ENCODE results near the gene CDC73. TPM values are rescaled to one million over a fixed set of nuclear protein-coding genes. Genes with fewer than 3 reads are reported as not detected.

The CDC73 gene
- total and polyA plus RNA-seq, 10 of the 15 experiments (the other 5 are each of a cell fraction or from before 2014, with no cell fraction given), result 10.6 to 43.4 (median 21.7) TPM

DNA sequence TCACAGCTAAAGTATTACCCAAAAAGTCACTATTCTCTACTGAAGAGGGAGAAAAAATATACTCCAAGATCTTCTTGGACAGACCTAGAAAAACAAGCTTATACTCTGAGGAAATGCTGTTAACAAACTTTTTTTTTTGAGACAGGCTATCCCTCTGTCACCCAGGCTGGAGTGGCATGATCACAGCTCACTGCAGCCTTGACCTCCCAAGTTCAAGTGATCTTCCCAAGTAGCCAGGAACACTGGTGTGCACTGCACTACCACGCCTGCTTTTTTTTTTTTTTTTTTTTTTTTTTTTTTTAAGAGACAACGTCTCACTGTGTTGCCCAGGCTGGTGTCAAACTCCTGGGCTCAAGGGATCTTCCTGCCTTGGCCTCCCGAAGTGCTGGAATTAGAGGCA, 33.9 kb upstream of the CDC73 start:
- WGBS (ENCODE audit: insufficient coverage, insufficient replicate concordance, low lambda C conversion rate, missing lambda C conversion rate), result 78% methylated on average over 2 of the region's 3 CpGs
- Histone ChIP-seq H3K4me3 (no peak overlapping the region), H2AFZ (ENCODE audit: control insufficient read depth, low read depth, low read length) (no peak overlapping the region), H3K9me3 (replicated peaks; ENCODE audit: control insufficient read depth, insufficient read depth, low read length) (no peaks in the 10 kb centered on the region), H3K27me3 (replicated peaks in 1 of 2; ENCODE audit: control insufficient read depth in 2 of 2, insufficient read depth in 2 of 2, low read length in 1 of 2) (no peaks in the 10 kb centered on the region), H3K4me2 (ENCODE audit: control insufficient read depth, insufficient read depth) (no peak overlapping the region), H3K27ac (ENCODE audit: control insufficient read depth, insufficient read depth) (no peak overlapping the region), H3K4me1 (ENCODE audit: control insufficient read depth, insufficient read depth, low read length) (peaks cover 7% of the 10 kb centered on the region; the same call in 1 of the 2 replicates), H4K20me1 (ENCODE audit: control insufficient read depth, insufficient read depth) (no peaks in the 10 kb centered on the region), H3K9ac (ENCODE audit: control insufficient read depth, insufficient read depth, low read length) (no peak overlapping the region), H3K79me2 (ENCODE audit: control insufficient read depth, insufficient read depth, low read length) (no peaks in the 10 kb centered on the region), H3K36me3 (ENCODE audit: control insufficient read depth in 2 of 2, insufficient read depth in 2 of 2, low read length in 1 of 2) (peaks cover 0 to 7% of the 10 kb centered on the region in 2 experiments; a peak in 3 of 4 replicates)
- no TSS peak for BruUV-seq (replicated peaks)
- DNase-seq (ENCODE audit: low read depth, low spot score) (no peak), FAIRE-seq (no peak), ATAC-seq (no peak)
- POLR2A ChIA-PET, result no interaction called here
- intact Hi-C loops (cut with micrococcal nuclease; ENCODE audit: unreplicated experiment), result no loop called here
- TF ChIP-seq RB1 (IDR thresholded peaks at IDR 0.05; ENCODE audit: borderline replicate concordance), result no peak
- TF ChIP-seq, protein P1, sequence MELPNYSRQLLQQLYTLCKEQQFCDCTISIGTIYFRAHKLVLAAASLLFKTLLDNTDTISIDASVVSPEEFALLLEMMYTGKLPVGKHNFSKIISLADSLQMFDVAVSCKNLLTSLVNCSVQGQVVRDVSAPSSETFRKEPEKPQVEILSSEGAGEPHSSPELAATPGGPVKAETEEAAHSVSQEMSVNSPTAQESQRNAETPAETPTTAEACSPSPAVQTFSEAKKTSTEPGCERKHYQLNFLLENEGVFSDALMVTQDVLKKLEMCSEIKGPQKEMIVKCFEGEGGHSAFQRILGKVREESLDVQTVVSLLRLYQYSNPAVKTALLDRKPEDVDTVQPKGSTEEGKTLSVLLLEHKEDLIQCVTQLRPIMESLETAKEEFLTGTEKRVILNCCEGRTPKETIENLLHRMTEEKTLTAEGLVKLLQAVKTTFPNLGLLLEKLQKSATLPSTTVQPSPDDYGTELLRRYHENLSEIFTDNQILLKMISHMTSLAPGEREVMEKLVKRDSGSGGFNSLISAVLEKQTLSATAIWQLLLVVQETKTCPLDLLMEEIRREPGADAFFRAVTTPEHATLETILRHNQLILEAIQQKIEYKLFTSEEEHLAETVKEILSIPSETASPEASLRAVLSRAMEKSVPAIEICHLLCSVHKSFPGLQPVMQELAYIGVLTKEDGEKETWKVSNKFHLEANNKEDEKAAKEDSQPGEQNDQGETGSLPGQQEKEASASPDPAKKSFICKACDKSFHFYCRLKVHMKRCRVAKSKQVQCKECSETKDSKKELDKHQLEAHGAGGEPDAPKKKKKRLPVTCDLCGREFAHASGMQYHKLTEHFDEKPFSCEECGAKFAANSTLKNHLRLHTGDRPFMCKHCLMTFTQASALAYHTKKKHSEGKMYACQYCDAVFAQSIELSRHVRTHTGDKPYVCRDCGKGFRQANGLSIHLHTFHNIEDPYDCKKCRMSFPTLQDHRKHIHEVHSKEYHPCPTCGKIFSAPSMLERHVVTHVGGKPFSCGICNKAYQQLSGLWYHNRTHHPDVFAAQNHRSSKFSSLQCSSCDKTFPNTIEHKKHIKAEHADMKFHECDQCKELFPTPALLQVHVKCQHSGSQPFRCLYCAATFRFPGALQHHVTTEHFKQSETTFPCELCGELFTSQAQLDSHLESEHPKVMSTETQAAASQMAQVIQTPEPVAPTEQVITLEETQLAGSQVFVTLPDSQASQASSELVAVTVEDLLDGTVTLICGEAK (IDR thresholded peaks at IDR 0.05; ENCODE audit: borderline replicate concordance), result no peak
- no peak for TF ChIP-seq TCF12 (IDR thresholded peaks at IDR 0.05; ENCODE audit: low read depth, low read length)
- no peak for TF ChIP-seq CBFB (IDR thresholded peaks at IDR 0.05; ENCODE audit: low read depth)
- no peak for TF ChIP-seq SP1 (IDR thresholded peaks at IDR 0.05; ENCODE audit: low read depth, low read length)
- TF ChIP-seq FOS (IDR thresholded peaks at IDR 0.05; ENCODE audit: borderline replicate concordance, extremely low read depth, insufficient read length), result no peak
- TF ChIP-seq MTA3 (IDR thresholded peaks at IDR 0.05; ENCODE audit: borderline replicate concordance, low read length), result no peak
- no peak for TF ChIP-seq IKZF1 (conservative IDR thresholded peaks at IDR 0.05)
- no peak for TF ChIP-seq EP300 (IDR thresholded peaks at IDR 0.05; ENCODE audit: borderline replicate concordance in 1 of 2, control insufficient read depth in 1 of 2, low read depth in 2 of 2, low read length in 2 of 2)
- TF ChIP-seq WRNIP1 (IDR thresholded peaks at IDR 0.05; ENCODE audit: borderline replicate concordance, low read depth, low read length), result no peak
- TF ChIP-seq MXI1 (IDR thresholded peaks at IDR 0.05; ENCODE audit: low read depth, low read length), result no peak
- no peak for TF ChIP-seq HCFC1 (IDR thresholded peaks at IDR 0.05; ENCODE audit: low read length)
- no peak for TF ChIP-seq ETV6 (conservative IDR thresholded peaks at IDR 0.05 in 1 of 2, IDR thresholded peaks at IDR 0.05 in 1 of 2; ENCODE audit: borderline replicate concordance in 1 of 2, low read depth in 1 of 2)
- no peak for TF ChIP-seq SPI1 (IDR thresholded peaks at IDR 0.05; ENCODE audit: borderline replicate concordance, insufficient read depth, low read depth, low read length)
- TF ChIP-seq CHD1 (IDR thresholded peaks at IDR 0.05; ENCODE audit: low read depth, low read length), result no peak
- TF ChIP-seq ZBTB11 (CRISPR knock-in tag; IDR thresholded peaks at IDR 0.05), result no peak
- RAD21 ChIA-PET (ENCODE audit: unreplicated experiment), result no interaction called here
- SMC1A ChIA-PET (ENCODE audit: uncharacterized antibody, unreplicated experiment), result interaction anchor here (0.9 to 5.2 kb wide), 4 partner anchors 9 to 30 kb away, joined by 3 to 24 read pairs (median 4); no protein-coding TSS in a partner anchor
- in situ Hi-C loops (cut with MboI), result no loop called here
- CTCF ChIA-PET, result interaction anchor here (1.1 kb wide), 1 partner anchor 18 kb away, joined by 3 read pairs; no protein-coding TSS in a partner anchor
